GM21825 (cell line): Measurements from ENCODE around the gene ATP2A3.
"Not testable (repeated sequence)": the region's sequence is repeated elsewhere in the genome, so short reads cannot be mapped to it uniquely, and the experiment has no call there.

ENCODE experiments used
- ATAC-seq: cut with Tn5 transposase; IDR thresholded peaks from one replicate; pipeline ENCODE4 v1.9.1; 2021; ENCODE audit warnings: mild to moderate bottlenecking, moderate library complexity; ENCODE audit not compliant: unreplicated experiment

The ATP2A3 gene

DNA sequence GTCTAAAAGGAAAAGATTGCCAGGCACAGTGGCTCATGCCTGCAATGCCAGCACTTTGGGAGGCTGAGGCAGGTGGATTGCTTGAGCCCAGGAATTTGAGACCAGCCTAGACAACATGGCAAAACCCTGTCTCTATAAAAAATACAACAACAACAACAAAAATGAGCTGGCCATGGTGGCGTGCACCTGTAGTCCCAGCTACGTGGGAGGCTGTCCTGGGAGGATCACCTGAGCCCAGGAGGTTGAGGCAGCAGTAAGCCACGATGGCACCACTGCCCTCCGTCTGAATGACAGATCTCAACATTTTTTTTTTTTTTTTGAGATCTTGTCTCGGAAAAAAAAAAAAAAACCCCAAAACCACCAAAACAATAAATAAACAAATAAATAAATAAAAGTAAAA is 28.1 kb upstream of the ATP2A3 start:
- ATAC-seq: no peak

- ATAC-seq: not testable (repeated sequence)
These were observed 27.5 kb upstream of the ATP2A3 start for GRCh38 chr17:3991699-3992098.

GRCh38 chr17:3990386-3991127 is 26.3 kb upstream of the ATP2A3 start:
- no peak for ATAC-seq

GRCh38 chr17:3989041-3989886 is 25.0 kb upstream of the ATP2A3 start:
- no peak for ATAC-seq

DNA sequence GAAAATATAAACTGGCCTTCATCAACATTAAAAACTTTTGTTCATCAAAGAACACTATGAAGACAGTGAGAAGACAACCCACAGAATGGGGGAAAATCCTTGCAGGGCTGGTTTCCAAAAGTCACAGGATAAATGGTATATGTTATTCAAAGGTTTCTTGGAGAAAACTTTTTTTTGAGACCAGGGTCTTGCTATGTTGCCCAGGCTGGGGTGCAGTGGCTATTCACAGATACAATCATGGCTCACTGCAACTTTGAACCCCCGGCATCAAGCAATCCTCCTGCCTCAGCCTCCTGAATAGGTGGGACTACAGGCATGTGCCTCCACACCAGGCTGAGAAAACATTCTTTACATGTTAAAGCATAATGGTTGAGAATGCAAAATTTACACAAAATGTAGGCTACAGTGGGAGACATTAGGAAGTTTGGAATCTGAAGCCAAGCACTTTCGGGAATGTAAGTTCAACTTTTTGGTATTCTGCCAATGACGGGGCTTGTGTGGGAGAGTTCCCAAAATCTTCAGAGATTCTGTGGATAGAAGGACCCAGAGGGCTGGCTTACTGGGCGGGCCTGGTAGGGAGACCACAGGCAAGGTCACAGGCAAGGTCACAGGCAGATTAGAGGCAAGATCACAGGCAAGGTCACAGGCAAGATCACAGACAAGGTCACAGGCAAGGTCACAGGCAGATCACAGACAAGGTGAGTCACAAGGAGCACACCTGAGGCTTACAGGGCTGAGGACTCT is 24.2 kb upstream of the ATP2A3 start:
- ATAC-seq: no peak

DNA sequence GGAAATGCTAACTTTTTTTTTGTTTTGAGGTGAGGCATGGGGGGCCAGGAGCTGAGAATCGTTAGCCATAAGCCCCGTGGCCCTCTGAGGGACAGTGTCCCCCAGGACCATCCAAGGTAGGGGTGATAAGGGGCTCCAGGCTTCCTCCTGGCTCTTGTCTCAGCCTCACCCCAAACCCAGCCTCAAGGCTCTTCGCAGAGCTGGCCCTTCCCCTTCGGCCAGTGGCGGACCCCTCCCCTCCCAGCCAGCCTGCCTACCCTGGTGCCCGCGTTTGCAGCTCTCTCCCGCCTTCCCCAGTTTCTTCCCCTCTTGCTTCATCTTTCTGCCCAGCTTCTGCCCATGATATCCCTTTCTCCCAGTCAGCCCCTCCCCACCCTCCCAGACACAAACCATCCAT is 22.7 kb upstream of the ATP2A3 start:
- ATAC-seq: no peak

- no peak for ATAC-seq
These were observed 22.2 kb upstream of the ATP2A3 start for GRCh38 chr17:3986270-3986938.

- ATAC-seq: no peak
These were observed 21.6 kb upstream of the ATP2A3 start for GRCh38 chr17:3985846-3986245.

DNA sequence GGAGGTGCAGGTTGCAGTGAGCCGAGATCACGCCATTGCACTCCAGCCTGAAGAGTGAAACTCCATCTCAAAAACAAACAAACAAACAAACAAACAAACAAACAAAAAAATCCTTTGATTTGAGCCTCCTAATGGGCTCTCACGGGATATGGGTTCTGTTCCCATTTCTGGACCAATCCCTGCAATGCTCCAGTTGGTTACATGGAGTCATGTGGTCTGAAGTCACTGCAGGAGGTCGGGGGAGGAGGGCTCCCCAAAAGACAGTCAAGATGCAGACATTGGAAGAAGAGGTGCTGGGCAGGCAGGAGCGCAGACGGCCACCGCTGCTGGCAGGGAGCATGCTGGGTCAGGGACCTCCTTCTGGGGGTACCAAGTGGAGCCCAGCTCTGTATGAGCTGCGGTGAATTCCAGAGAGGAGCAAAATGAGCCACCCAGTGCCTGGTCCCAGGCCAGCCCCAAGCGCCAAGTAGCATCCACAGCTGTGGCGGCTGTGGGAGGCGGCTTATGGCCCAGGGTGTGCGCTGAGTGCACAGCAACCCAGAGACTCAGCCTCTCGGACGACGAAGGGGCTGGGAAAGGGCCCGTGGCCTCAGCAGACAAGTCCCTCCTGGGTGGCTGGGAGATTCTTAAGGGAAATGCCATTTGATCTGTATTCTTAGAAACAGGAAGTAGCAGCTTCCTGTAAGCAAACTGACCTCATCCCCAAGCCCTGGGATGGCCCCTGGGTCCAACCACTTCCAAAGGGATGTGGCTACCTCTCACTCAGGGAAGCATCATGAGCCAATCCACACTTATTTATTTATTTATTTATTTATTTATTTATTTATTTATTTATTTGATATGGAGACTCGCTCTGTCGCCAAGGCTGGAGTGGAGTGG is 19.6 kb upstream of the ATP2A3 start:
- ATAC-seq: no peak

GRCh38 chr17:3982541-3983017 is 18.3 kb upstream of the ATP2A3 start:
- ATAC-seq: no peak

- ATAC-seq: no peak
These were observed 17.9 kb upstream of the ATP2A3 start for GRCh38 chr17:3982113-3982512.

DNA sequence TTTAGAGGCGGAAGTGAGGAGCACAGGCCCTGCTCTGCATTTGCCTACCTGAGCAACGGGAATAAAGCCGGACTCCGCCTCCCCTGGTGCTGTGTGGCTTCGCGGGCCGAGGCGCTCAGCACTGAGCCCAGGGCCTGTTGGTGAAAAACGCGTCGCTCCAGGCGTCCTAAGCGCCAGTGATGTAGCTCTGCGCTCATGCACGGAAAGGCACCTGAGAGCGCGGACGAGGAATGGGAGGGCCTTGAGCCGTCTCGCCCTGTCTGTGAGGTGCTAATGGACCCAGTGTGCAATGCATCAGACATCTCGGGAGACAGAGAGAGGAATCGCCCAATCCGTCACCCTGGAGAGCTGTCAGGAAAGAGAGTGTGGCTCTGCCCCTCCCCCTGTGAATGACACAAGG is 17.2 kb upstream of the ATP2A3 start:
- no peak for ATAC-seq

GRCh38 chr17:3980381-3981014 is 16.3 kb upstream of the ATP2A3 start:
- no peak for ATAC-seq

GRCh38 chr17:3979290-3979611 is 15.0 kb upstream of the ATP2A3 start:
- no peak for ATAC-seq

GRCh38 chr17:3978421-3979289 is 14.4 kb upstream of the ATP2A3 start:
- ATAC-seq: no peak

DNA sequence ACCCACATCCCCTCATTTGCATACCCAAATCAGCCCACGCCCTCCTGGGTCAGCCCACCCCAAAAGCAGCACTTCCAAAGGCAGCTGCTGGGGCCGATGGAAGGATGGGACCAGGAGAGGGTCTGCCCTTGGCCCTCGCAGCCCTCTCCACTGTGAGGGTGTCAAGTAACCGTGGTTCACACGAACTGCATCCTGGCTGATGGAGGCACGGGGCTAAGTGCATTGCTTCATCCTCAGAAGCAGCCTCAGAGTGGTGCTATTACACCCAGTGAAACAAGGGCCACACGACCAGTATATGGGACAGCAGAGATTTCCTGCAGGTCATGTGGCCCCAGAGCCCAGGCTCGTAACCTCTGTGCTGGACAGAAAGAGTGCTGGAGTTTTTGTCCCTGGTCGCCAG is 13.2 kb upstream of the ATP2A3 start:
- ATAC-seq: no peak

DNA sequence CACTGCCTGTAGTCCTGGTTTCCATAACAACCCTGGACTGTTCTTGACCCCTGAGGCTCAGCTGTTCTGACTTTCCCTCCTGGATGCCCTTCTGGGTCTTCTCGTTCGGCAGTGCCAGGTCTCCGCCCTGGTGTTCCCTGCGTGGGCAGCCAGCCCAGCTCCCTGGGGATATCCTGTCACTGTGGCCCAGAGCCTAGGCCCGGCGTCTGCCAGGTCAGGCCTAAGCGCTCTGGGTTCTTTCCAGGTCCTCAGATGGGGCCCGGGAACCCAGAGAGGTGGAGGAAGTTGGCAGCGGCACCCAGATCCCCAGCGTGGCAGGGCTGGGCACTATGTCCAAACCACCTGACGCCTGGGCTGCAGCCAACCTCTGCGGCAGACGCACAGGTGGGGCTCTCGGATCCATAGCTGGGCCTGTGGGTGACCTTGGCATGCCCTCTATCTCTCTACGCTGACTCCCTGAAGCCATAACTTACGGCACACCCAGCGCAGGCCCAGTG is 12.5 kb upstream of the ATP2A3 start:
- ATAC-seq: no peak

DNA sequence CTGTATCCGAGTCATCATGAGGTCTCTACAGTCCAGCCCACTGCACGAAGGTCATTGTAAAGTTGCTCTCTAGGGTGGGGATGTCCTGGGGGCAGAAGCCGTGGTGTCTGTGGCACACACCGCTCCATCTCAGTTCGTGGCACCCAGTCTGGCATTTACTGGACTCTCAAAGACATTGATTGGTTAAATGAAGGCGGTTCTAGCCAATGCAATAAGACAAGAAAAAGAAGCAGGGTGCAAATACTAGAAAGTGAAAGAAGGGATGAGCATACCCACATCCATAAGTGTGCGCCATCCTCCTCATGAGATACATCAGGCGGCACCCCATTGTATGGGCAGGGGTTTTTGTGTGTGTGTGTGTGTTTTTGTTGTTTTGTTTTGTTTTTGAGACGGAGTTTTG is 10.7 kb upstream of the ATP2A3 start:
- ATAC-seq: no peak
